ENCODE measurements around the gene GTF2H2C. TPM values are rescaled to one million over a fixed set of nuclear protein-coding genes. Genes with fewer than 3 reads are reported as not detected.
A peak's percentile ranks its signal among the peaks of the same experiment; 100 is the strongest.
"Not testable (repeated sequence)": the region's sequence is repeated elsewhere in the genome, so short reads cannot be mapped to it uniquely, and the experiment has no call there.

Gene GTF2H2C
- total RNA-seq, 1 donor from 2014 or later = 18.0 TPM

- DNase-seq; H3K27ac ChIP-seq (replicated peaks); H3K27me3 ChIP-seq (ENCODE audit: low read depth); H3K36me3 ChIP-seq; intact Hi-C loops (cut with micrococcal nuclease); H3K4me1 ChIP-seq; H3K9me3 ChIP-seq (replicated peaks): not testable (repeated sequence)
- peak overlapping the region; percentile 67 for H3K4me3 ChIP-seq
Observed at GRCh38 chr5:69560587-69561431, 818 bp downstream of the GTF2H2C start.

- intact Hi-C loops (cut with micrococcal nuclease); H3K9me3 ChIP-seq (replicated peaks); H3K27ac ChIP-seq (replicated peaks); H3K36me3 ChIP-seq; H3K4me3 ChIP-seq; H3K4me1 ChIP-seq; DNase-seq; H3K27me3 ChIP-seq (ENCODE audit: low read depth): not testable (repeated sequence)
Observed at GRCh38 chr5:69566172-69566571, 6.2 kb downstream of the GTF2H2C start.

- H3K27me3 ChIP-seq (ENCODE audit: low read depth); H3K4me3 ChIP-seq; H3K36me3 ChIP-seq; H3K9me3 ChIP-seq (replicated peaks); intact Hi-C loops (cut with micrococcal nuclease); H3K27ac ChIP-seq (replicated peaks); DNase-seq; H3K4me1 ChIP-seq: not testable (repeated sequence)
Observed at GRCh38 chr5:69568072-69568471, 8.1 kb downstream of the GTF2H2C start.

DNA sequence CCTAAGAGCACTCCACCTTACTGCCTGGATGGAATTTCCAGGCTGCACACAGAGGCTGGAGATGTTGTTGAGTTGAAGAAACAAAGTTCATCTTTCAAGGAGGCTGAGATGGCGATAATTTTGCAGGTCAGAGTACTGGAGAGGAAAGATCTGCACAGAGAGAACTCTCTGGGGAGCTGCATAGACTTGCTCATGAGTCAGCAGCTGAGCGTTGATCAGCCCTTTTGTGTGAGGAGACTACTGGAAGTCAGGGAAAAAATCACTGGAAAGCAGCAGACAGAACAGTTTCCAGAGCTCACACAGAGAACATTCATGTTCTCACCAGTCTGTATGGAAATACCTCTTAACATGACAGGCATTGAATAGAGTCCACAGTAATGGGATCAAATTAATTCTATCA is 23.4 kb downstream of the GTF2H2C start:
- DNase-seq; H3K4me1 ChIP-seq; H3K4me3 ChIP-seq; H3K27ac ChIP-seq (replicated peaks); intact Hi-C loops (cut with micrococcal nuclease); H3K9me3 ChIP-seq (replicated peaks); H3K36me3 ChIP-seq; H3K27me3 ChIP-seq (ENCODE audit: low read depth): not testable (repeated sequence)

- H3K36me3 ChIP-seq; H3K4me3 ChIP-seq; H3K27me3 ChIP-seq (ENCODE audit: low read depth); intact Hi-C loops (cut with micrococcal nuclease); H3K4me1 ChIP-seq; H3K27ac ChIP-seq (replicated peaks); H3K9me3 ChIP-seq (replicated peaks); DNase-seq: not testable (repeated sequence)
Observed at GRCh38 chr5:69596114-69596840, 36.3 kb downstream of the GTF2H2C start.

GRCh38 chr5:69601947-69602346 is 42.0 kb downstream of the GTF2H2C start:
- H3K27ac ChIP-seq (replicated peaks); H3K27me3 ChIP-seq (ENCODE audit: low read depth); intact Hi-C loops (cut with micrococcal nuclease); H3K4me3 ChIP-seq; H3K9me3 ChIP-seq (replicated peaks); DNase-seq; H3K36me3 ChIP-seq; H3K4me1 ChIP-seq: not testable (repeated sequence)

GRCh38 chr5:69606839-69607238 is 46.8 kb downstream of the GTF2H2C start:
- H3K9me3 ChIP-seq (replicated peaks); H3K27me3 ChIP-seq (ENCODE audit: low read depth); DNase-seq; H3K4me3 ChIP-seq; H3K27ac ChIP-seq (replicated peaks); H3K4me1 ChIP-seq; H3K36me3 ChIP-seq; intact Hi-C loops (cut with micrococcal nuclease): not testable (repeated sequence)

DNA sequence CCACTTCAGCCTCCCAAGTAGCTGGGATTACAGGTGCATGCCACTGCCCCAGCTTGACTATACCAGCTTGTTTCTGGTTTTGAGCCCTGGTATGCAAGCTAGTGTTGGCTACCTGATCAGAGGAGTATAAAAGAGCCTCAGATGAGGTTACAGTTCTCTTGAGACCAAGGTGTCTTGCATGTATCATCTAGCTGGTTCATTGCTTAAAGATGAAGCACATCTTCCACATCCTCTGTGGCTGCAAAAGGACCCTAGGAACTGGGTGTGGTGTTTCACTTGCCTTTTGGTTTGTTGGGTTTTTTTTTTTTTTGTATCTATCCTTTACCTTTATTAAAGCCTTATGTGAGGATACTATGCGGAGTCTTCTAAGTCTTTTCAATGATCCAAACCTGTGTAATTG is 47.8 kb downstream of the GTF2H2C start:
- intact Hi-C loops (cut with micrococcal nuclease); H3K4me3 ChIP-seq; H3K27me3 ChIP-seq (ENCODE audit: low read depth); H3K36me3 ChIP-seq; H3K4me1 ChIP-seq; H3K9me3 ChIP-seq (replicated peaks); H3K27ac ChIP-seq (replicated peaks); DNase-seq: not testable (repeated sequence)

DNA sequence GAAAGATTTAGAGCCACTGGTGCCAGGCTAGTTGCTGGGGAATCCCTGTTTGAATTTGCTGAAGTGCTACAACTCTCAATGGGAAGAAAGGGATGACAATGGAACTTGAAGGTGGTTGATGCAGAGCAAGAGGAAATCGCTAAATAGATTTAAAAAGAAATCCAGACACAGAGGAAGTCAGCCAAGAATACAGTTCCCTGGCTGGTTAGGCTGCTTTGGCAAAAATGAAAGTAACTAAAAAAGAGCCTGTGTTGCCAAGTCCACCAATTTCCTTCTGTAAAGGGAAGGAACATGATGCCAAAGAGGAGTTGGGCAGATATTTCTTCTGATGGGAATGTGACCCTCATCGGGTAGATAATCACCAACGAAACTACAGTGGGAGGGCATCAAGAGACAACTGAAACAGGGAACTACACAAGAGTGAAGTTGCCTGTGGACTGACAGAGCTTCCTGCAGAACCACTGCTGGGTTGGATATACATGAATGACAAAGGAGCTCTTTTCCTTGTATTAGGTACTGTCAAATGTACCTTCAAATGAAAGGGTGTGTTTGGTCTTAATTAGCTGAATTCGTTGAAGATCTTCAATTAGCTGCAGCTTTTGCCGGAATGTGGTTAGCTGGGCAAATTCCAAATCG is 49.0 kb downstream of the GTF2H2C start:
- H3K4me3 ChIP-seq; H3K27ac ChIP-seq (replicated peaks); H3K27me3 ChIP-seq (ENCODE audit: low read depth); H3K9me3 ChIP-seq (replicated peaks); DNase-seq; H3K36me3 ChIP-seq; intact Hi-C loops (cut with micrococcal nuclease); H3K4me1 ChIP-seq: not testable (repeated sequence)

- H3K27ac ChIP-seq (replicated peaks); H3K36me3 ChIP-seq; H3K9me3 ChIP-seq (replicated peaks); H3K4me1 ChIP-seq; H3K4me3 ChIP-seq; H3K27me3 ChIP-seq (ENCODE audit: low read depth); DNase-seq; intact Hi-C loops (cut with micrococcal nuclease): not testable (repeated sequence)
Observed at GRCh38 chr5:69614843-69615242, 54.9 kb downstream of the GTF2H2C start.

DNA sequence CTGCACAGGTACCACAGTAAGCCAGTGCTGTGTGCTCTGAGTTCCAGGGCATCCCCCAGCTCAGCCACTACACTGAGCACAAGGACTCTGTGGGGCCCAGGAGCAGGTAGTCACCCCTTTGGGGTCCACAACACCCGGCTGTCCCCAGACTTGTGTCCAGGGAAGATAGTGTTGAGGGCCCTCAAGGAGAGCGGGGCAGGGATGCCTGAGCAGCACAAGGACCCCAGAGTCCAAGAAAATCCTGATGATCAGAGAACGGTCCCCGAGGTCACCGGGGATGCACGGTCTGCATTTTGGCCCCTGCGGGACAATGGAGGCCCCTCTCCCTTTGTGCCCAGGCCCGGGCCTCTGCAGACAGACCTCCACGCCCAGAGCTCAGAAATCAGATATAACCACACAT is 71.9 kb downstream of the GTF2H2C start:
- H3K36me3 ChIP-seq; DNase-seq; H3K27ac ChIP-seq (replicated peaks); H3K9me3 ChIP-seq (replicated peaks); H3K4me1 ChIP-seq; H3K27me3 ChIP-seq (ENCODE audit: low read depth); H3K4me3 ChIP-seq; intact Hi-C loops (cut with micrococcal nuclease): not testable (repeated sequence)

Measured in left ventricle myocardium inferior (tissue), 1 donor.